ENCODE data around the gene P2RX3.

The P2RX3 gene

DNA sequence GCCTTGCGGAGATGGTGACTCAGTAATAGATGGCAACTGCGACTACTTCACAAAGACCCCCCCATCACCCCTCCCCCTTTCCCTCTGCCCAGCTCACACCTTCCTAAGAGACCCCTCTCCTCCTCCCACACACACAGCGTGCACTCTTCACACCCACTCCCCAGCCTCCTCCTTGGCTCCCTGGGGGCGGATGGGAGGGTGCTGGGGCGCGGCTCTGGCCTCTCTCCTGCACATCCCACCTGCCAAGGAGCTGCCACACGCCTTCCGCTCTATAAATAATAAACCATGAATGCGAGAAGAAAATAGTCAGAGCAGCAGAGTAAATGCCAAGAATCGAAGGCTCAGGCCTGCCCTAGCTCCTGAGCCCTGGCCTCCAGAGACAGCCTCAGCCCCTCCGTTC is 4.5 kb downstream of the P2RX3 start:
- Histone ChIP-seq H3K36me3 (ENCODE audit: insufficient read depth, low read length) (no peaks in the 10 kb centered on the region), H3K9ac (ENCODE audit: low read depth, low read length) (no peak overlapping the region), H3K9me3 (ENCODE audit: control insufficient read depth, insufficient read depth, low read length) (no peaks in the 10 kb centered on the region), H3K4me1 (ENCODE audit: insufficient read depth, low read length) (peaks cover 22% of the 10 kb centered on the region)

DNA sequence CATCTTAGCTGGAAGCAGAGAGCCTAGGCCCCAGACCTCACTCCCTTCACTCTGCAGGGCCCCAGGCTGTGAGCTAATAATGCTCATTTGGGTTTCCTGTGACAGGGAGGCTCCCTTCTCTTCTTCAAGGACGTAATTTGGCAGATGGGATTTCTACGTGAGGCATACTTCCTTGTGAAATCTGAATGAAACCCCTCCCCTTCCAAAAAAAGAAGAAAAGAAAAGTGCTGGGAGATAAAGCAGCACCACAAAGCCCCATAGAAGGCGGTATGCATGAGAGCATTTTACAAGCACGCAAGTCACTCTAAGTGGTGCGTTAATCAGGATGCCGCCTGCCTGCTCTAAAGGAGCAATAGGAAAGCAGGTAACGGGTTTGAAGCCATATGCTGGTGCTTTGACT is 5.7 kb downstream of the P2RX3 start:
- Histone ChIP-seq H3K36me3 (ENCODE audit: insufficient read depth, low read length) (no peaks in the 10 kb centered on the region), H3K9me3 (ENCODE audit: control insufficient read depth, insufficient read depth, low read length) (no peaks in the 10 kb centered on the region), H3K4me1 (ENCODE audit: insufficient read depth, low read length) (peaks cover 22% of the 10 kb centered on the region), H3K9ac (ENCODE audit: low read depth, low read length) (no peak overlapping the region)

DNA sequence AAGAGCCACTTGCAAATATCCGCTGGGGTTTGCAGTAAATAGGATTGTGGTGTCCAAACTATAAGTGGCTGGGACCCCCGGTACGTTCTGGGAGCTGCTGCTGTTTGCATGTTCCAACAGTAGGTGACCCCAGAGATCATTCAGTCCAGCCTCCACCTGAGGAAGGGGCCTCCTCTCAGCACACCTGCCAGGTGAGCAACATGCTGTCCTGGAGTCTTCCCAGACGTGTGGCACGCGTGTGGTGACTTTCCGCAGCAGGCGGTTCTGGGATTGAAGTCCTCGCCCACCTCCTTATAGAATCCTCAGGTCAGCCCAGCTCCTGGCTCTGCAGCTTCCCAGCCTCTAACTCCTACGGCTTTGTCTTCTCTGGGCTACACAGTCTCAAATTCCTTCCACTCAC is 6.7 kb downstream of the P2RX3 start:
- H3K9me3 ChIP-seq (ENCODE audit: control insufficient read depth, insufficient read depth, low read length), result no peaks in the 10 kb centered on the region
- H3K9ac ChIP-seq (ENCODE audit: low read depth, low read length), result no peak overlapping the region

DNA sequence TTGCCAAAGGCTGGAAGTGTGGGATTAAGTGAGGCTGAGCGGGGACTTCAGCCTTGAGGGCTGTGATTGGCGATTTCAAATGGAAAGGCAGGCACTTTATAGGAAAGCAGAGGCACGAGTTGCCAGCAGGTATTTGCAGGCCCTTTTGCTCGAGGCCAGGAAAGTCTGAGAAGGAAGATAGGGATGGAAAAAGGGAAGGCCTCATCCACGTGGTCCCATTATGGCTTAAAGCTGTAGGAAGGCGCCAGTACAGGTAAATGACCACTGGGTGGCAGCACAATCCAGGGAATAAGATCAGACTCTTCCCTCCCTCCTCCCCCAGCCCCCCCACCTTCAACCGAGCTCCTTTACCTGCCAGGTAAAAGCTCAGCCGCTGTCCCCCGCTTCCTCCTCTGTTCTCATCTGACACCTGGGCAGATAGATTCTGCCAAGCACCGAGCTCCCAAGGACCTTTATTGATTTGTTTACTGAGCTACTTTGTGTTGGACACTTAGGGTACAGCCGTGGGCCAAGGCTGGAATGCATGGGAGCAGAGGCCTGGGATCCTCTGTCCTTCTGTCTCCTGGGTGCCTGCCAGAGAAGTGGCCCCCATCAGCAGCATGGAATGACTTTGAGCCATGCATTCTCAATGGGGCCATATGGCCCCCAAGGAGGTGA is 7.5 kb downstream of the P2RX3 start:
- Histone ChIP-seq H3K9me3 (ENCODE audit: control insufficient read depth, insufficient read depth, low read length) (no peaks in the 10 kb centered on the region), H3K9ac (ENCODE audit: low read depth, low read length) (no peak overlapping the region), H3K36me3 (ENCODE audit: insufficient read depth, low read length) (no peaks in the 10 kb centered on the region), H3K4me1 (ENCODE audit: insufficient read depth, low read length) (peaks cover 10% of the 10 kb centered on the region)

More for the DNA sequence above, 6.7 kb downstream of the P2RX3 start:
- no peaks in the 10 kb centered on the region for H3K36me3 ChIP-seq (ENCODE audit: insufficient read depth, low read length)
- peaks cover 14% of the 10 kb centered on the region for H3K4me1 ChIP-seq (ENCODE audit: insufficient read depth, low read length)

DNA sequence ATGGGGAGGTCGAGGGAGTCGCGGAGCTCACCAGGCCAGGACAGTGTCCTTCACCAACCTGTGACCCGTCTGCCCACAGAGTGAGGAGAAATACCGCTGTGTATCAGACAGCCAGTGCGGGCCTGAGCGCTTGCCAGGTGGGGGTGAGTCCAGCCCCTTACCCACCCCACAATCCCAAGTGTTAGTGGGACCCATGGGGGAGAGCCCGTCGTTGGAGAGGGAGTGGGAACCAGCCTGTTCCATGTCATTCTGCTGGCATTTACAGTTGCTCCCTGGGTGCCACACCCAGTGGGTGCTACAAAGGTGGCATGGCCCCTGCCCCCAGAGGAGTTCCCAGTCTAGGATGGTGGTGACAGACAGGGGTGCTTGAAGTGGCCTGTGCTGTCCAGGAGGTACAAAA is 9.2 kb downstream of the P2RX3 start:
- no peaks in the 10 kb centered on the region for H3K9me3 ChIP-seq (ENCODE audit: control insufficient read depth, insufficient read depth, low read length)

DNA sequence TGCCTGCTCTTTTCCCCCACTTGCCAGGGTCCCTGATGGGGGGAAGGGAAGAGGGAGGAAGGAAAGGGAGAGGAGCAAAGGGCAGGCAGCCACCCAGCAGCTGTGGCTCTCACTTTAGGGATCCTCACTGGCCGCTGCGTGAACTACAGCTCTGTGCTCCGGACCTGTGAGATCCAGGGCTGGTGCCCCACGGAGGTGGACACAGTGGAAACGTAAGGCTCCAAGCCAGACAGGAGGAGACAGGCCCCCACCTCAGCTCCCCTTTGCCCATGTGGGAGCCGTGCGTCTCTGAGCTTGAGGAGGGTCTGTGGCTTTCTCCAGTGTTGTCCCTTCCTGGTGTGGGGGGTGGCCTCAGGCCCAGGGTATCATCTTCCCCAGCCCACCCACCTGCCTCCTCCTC is 9.9 kb downstream of the P2RX3 start:
- Histone ChIP-seq H3K4me1 (ENCODE audit: insufficient read depth, low read length) (peaks cover 9% of the 10 kb centered on the region), H3K9me3 (ENCODE audit: control insufficient read depth, insufficient read depth, low read length) (no peaks in the 10 kb centered on the region), H3K9ac (ENCODE audit: low read depth, low read length) (no peak overlapping the region), H3K36me3 (ENCODE audit: insufficient read depth, low read length) (no peaks in the 10 kb centered on the region)

More for the DNA sequence above, 9.2 kb downstream of the P2RX3 start:
- Histone ChIP-seq H3K4me1 (ENCODE audit: insufficient read depth, low read length) (peaks cover 10% of the 10 kb centered on the region), H3K9ac (ENCODE audit: low read depth, low read length) (no peak overlapping the region), H3K36me3 (ENCODE audit: insufficient read depth, low read length) (no peaks in the 10 kb centered on the region)

DNA sequence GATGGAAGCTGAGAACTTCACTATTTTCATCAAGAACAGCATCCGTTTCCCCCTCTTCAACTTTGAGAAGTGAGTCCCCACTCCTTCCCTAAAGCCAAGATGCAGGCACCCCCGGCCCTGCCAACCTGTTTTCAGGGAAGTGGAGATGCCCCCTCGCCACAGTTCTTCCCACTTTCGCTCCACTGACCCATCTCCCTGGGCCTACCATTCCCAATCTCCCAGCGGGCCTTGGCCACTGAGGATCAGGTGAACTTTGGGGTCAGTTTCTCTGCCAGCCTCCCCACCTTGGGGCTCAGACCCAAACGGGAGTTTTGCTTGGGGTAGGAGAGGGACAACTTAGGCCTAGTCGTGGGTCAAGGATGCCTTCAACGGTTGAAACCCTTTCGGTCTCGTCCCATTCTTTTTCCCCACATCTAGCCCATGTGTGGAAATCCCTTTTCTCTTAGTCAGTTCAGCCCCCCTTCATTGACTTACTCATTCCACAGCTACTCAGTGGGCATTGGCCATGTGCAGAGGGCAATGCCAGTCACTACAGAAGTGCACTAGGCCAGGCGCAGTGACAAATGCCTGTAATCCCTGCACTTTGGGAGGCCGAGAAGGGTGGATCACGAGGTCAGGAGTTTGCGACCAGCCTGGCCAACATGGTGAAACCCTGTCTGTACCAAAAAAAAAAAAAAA is 10.6 kb downstream of the P2RX3 start:
- H3K36me3 ChIP-seq (ENCODE audit: insufficient read depth, low read length), result no peaks in the 10 kb centered on the region
- H3K4me1 ChIP-seq (ENCODE audit: insufficient read depth, low read length), result peaks cover 6% of the 10 kb centered on the region; the same call in 1 of the 2 replicates
- no peak overlapping the region for H3K9ac ChIP-seq (ENCODE audit: low read depth, low read length)
- no peaks in the 10 kb centered on the region for H3K9me3 ChIP-seq (ENCODE audit: control insufficient read depth, insufficient read depth, low read length)

DNA sequence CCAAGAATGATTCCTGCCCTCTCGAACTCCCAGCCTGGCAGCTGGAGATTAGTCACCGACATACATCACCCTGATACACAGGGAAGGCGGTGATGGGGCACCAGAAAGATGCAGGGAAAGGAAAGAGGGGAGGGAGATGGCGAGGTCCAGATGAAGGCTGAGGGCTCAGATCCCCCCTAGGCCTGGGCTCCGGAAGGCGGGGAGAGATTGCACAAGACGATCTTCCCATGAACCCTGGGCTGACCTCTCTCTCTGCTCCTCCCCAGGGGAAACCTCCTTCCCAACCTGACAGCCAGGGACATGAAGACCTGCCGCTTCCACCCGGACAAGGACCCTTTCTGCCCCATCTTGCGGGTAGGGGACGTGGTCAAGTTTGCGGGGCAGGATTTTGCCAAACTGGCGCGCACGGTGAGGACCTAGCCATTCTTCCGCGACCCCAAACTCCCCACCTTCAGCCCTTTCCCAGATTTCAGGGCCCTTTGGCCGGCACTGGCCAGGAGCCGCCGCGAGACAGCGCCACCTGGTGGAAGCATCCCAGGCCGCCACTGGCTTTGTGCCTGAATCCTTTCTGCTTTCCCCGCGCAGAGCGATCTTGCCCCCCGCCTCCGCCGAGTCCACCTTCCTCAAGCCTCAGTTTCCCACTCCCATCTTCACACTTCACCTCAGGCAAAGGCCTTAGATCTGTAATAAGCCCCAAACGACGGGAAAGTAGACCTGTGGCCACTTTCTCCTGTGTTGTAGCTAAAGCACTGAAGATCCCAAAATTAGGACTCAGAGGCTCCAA is 11.5 kb downstream of the P2RX3 start:
- Histone ChIP-seq H3K4me1 (ENCODE audit: insufficient read depth, low read length) (peaks cover 6% of the 10 kb centered on the region; the same call in 1 of the 2 replicates), H3K36me3 (ENCODE audit: insufficient read depth, low read length) (no peaks in the 10 kb centered on the region), H3K9me3 (ENCODE audit: control insufficient read depth, insufficient read depth, low read length) (no peaks in the 10 kb centered on the region), H3K9ac (ENCODE audit: low read depth, low read length) (peak overlapping the region; percentile 41)

DNA sequence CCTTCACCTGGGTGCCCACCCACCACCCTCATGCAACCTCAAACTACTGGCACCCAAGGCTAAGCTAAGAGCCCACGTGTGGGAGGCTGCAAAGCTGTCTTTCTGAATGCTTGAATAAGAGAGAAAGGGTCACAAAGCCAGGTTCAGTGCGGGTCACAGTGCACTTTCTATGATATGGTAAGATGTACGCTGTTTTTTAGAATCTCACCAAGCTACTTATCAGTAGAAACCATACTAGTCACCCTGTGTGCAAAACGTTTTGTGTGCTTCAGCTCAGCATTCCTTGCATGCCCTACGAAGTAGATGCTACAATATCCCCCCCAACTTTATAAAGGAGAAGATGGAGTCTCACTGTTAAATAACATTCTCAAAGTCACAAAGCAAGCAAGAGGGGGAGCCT is 14.9 kb downstream of the P2RX3 start:
- H3K9ac ChIP-seq (ENCODE audit: low read depth, low read length), result no peak overlapping the region
- no peaks in the 10 kb centered on the region for H3K9me3 ChIP-seq (ENCODE audit: control insufficient read depth, insufficient read depth, low read length)
- H3K4me1 ChIP-seq (ENCODE audit: insufficient read depth, low read length), result peaks cover 9% of the 10 kb centered on the region; the same call in 1 of the 2 replicates
- H3K36me3 ChIP-seq (ENCODE audit: insufficient read depth, low read length), result no peaks in the 10 kb centered on the region

DNA sequence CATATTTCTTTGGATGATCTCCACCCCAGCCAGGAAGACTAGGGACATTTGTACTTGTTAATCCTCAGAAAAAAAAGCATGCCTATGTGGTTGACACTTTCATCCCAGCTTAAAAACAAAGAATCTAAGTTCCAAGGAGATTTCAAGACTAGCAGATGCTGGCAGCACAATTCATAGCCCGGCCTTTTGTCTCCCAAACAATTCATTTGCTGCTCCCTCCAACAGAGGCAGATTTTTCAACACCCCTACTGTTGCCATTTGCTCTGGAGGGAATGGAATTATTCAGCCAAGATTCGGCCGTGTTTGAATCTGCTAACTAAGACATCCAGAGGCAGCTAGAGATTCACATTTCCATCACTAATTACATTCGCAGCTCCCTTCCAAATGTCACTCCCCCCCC is 15.3 kb downstream of the P2RX3 start:
- Histone ChIP-seq H3K36me3 (ENCODE audit: insufficient read depth, low read length) (no peaks in the 10 kb centered on the region), H3K9ac (ENCODE audit: low read depth, low read length) (no peak overlapping the region), H3K4me1 (ENCODE audit: insufficient read depth, low read length) (peaks cover 9% of the 10 kb centered on the region; the same call in 1 of the 2 replicates), H3K9me3 (ENCODE audit: control insufficient read depth, insufficient read depth, low read length) (no peaks in the 10 kb centered on the region)

DNA sequence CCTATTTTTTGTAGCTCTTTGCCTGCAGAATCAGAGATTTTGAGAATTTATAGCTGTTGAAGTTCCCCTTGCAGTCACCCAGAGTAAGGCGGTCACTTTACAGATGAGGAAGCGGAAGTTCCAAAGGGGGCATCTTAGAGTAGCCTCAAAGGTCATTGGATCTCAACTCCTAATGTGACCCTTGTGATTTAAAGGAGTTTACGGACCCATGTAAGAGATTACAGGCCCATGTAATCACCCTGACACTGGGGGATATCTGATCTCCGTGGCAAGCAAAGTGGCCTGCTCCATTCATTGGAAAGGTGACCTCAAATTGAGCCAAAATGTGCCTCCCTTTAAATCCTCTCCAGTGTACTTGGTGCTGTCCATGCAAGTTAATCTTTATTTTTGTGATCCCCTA is 15.7 kb downstream of the P2RX3 start:
- Histone ChIP-seq H3K36me3 (ENCODE audit: insufficient read depth, low read length) (no peaks in the 10 kb centered on the region), H3K9ac (ENCODE audit: low read depth, low read length) (no peak overlapping the region), H3K4me1 (ENCODE audit: insufficient read depth, low read length) (peaks cover 9% of the 10 kb centered on the region; the same call in 1 of the 2 replicates), H3K9me3 (ENCODE audit: control insufficient read depth, insufficient read depth, low read length) (no peaks in the 10 kb centered on the region)

DNA sequence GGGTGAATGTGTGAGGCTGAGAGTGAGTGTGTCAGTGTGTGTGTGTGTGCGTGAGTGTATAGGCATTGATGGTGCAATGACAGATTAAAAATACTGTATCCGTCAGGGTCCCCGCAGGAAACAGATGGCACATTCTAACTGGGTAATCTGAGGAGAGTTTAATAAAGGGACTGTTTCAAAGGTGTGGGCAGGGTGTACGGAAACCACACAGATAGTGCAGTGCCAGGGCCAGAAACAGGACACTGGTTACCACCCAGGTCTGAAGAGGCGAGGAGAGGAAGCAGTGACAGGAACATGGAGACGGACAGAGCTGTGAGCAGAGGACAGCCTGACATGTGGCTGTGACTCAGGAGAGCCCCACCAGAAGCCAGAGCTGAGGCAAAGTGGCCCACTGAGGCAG is 16.5 kb downstream of the P2RX3 start:
- Histone ChIP-seq H3K36me3 (ENCODE audit: insufficient read depth, low read length) (no peaks in the 10 kb centered on the region), H3K9me3 (ENCODE audit: control insufficient read depth, insufficient read depth, low read length) (no peaks in the 10 kb centered on the region), H3K9ac (ENCODE audit: low read depth, low read length) (no peak overlapping the region), H3K4me1 (ENCODE audit: insufficient read depth, low read length) (peaks cover 9% of the 10 kb centered on the region; the same call in 1 of the 2 replicates)

DNA sequence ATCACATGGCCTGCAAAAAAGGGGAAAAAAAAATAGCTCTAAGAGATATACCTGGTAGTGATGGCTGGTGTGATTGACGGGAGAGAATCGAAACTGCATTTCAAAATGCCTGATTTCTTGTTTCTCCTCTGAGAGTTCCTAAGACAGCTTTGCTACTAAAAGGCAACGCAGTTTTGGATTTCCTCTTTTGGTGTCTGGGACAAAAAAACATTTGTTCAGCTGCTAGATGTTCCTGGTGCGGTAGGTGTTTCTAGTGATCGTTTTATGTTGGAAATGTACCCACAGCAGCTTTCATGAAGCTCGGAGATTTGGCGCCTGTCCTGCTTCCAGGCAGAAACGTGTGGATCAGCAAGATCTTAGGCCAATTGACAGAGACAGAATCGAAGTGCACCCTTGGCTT is 18.1 kb downstream of the P2RX3 start:
- H3K9me3 ChIP-seq (ENCODE audit: control insufficient read depth, insufficient read depth, low read length), result no peaks in the 10 kb centered on the region
- H3K4me1 ChIP-seq (ENCODE audit: insufficient read depth, low read length), result peaks cover 9% of the 10 kb centered on the region; the same call in 1 of the 2 replicates
- no peak overlapping the region for H3K9ac ChIP-seq (ENCODE audit: low read depth, low read length)
- H3K36me3 ChIP-seq (ENCODE audit: insufficient read depth, low read length), result no peaks in the 10 kb centered on the region

DNA sequence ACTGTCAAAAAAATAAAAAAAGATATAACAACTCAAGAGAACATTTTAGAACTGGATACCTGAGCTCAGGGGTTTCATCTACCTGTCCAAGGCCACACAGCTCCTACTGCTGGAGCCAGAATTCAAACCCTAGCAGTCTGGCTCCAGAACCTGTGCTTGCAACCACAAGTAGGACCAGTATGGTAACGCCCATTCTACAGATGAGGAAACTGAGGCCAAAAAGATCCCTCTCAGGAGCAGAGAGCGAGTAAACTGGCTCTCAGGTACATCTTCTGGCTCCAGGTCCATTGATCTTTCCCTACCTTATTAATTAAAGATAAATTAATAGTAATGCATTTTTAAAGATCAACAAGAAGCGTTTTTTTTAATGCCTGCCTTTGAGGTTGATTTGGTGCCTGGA is 19.2 kb downstream of the P2RX3 start:
- Histone ChIP-seq H3K4me1 (ENCODE audit: insufficient read depth, low read length) (peaks cover 9% of the 10 kb centered on the region; the same call in 1 of the 2 replicates), H3K9me3 (ENCODE audit: control insufficient read depth, insufficient read depth, low read length) (no peaks in the 10 kb centered on the region), H3K36me3 (ENCODE audit: insufficient read depth, low read length) (no peaks in the 10 kb centered on the region), H3K9ac (ENCODE audit: low read depth, low read length) (no peak overlapping the region)
